GM12864 (cell line): ENCODE data around the gene KIF5A.

ENCODE experiments used
- DNase-seq: peaks from one replicate; pipeline ENCODE4 v3.0.0-alpha.2; 2011; ENCODE audit warnings: low read depth
- H3K4me3 ChIP-seq: 2 replicates; pipeline ENCODE4 v1.5.1; 2011; ENCODE audit warnings: mild to moderate bottlenecking, low read depth, low read length, control low read depth
- TF ChIP-seq, protein P1 (sequence below): IDR thresholded peaks from 2 replicates; pipeline ENCODE4 v1.5.1; 2011; ENCODE audit warnings: low read depth, mild to moderate bottlenecking, moderate library complexity, low read length, control low read depth, inconsistent platforms; ENCODE audit errors: missing control alignments

The KIF5A gene

DNA sequence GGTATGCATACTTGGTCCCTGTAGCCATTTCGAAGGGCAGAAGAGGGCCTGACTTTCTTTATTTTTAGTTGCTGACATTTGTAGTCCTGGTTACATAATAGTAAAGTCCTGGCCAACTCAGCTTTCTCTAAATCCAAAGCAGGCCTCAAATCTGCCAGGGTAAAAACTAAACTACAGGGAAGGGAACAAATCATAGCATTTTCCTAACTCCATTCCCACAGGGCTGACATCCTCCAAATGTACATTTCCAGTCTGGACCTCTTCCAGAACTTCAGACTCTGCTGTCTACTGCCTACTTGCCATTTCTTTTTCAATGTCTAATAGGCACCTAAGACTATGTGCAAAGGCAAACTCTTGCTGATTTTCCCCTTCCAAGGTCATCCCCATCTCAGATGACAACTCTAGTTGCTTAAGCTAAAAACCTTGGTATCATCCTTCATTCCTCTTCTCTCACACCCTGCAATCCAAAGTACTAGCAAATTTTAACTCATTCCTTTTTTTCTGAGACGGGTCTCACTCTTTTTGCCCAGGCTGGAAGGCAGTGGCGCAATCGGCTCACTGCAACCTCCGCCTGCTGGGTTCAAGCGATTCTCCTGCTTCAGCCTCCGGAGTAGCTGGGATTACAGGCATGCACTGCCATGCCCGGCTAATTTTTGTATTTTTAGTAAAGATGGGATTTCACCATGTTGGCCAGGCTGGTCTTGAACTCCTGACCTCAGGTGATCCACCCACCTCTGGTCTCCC, 31.5 kb upstream of the KIF5A start:
- TF ChIP-seq, protein P1, sequence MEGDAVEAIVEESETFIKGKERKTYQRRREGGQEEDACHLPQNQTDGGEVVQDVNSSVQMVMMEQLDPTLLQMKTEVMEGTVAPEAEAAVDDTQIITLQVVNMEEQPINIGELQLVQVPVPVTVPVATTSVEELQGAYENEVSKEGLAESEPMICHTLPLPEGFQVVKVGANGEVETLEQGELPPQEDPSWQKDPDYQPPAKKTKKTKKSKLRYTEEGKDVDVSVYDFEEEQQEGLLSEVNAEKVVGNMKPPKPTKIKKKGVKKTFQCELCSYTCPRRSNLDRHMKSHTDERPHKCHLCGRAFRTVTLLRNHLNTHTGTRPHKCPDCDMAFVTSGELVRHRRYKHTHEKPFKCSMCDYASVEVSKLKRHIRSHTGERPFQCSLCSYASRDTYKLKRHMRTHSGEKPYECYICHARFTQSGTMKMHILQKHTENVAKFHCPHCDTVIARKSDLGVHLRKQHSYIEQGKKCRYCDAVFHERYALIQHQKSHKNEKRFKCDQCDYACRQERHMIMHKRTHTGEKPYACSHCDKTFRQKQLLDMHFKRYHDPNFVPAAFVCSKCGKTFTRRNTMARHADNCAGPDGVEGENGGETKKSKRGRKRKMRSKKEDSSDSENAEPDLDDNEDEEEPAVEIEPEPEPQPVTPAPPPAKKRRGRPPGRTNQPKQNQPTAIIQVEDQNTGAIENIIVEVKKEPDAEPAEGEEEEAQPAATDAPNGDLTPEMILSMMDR = no peak

DNA sequence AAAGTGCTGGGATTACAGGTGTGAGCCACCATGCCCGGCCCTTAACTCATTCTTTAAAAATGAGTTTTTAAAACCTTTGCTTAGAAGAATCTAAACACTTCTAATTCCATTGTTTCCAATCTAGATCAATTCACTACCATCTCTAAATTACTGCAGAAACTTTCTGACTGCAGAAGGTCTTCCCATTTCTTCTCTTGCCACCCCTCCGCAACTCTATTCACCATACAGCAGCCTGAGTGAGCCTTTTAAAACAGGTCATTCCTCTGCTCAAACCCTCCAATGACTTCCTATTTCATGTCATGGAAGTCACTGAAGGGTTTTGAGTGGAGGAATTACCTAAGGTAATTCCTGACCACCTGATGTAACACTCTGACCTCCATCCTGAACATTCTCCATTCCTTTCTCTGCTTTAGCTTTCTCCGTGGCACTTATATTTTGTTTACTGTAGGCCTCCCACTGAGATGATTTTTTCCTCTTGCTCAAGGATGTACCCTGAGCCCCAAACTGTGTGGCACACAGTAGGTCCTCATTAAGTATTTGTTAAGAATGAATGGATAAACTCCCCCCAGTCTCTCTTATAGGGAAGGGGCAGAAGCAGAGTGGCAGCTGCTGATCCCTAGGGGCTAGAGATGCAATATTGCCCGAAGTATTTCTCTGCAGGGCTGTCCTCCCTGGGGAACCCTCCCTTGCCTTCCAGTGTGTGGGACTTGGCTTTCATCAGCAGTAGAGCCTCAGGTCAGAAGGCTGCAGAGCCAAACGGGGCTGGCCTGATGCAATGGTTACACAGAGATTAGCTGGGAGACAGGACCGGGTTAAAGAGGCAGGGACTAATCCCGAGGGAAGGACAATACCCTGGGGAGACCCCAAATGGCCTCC, 30.7 kb upstream of the KIF5A start:
- H3K4me3 ChIP-seq = peak overlapping the region; percentile 92
- DNase-seq = no peak
- TF ChIP-seq, protein P1 = no peak

More for the DNA sequence above, 31.5 kb upstream of the KIF5A start:
- peak overlapping the region; percentile 92; the same call in 1 of the 2 replicates for H3K4me3 ChIP-seq
- no peak for DNase-seq

DNA sequence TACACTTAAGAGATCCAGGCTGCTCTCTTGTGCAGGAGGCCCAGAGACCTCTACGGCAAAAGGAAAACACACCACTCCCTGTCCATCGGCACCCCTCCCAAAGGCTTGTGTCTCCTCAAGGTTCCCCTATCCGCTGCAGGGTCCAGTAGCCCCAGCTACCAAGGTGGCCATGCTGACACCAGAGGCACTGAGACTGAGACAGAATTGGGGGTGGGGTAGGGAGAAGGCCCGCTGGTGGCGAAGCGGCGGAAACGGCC, 30.1 kb upstream of the KIF5A start:
- H3K4me3 ChIP-seq = peak overlapping the region; percentile 92
- TF ChIP-seq, protein P1 = no peak
- DNase-seq = no peak

DNA sequence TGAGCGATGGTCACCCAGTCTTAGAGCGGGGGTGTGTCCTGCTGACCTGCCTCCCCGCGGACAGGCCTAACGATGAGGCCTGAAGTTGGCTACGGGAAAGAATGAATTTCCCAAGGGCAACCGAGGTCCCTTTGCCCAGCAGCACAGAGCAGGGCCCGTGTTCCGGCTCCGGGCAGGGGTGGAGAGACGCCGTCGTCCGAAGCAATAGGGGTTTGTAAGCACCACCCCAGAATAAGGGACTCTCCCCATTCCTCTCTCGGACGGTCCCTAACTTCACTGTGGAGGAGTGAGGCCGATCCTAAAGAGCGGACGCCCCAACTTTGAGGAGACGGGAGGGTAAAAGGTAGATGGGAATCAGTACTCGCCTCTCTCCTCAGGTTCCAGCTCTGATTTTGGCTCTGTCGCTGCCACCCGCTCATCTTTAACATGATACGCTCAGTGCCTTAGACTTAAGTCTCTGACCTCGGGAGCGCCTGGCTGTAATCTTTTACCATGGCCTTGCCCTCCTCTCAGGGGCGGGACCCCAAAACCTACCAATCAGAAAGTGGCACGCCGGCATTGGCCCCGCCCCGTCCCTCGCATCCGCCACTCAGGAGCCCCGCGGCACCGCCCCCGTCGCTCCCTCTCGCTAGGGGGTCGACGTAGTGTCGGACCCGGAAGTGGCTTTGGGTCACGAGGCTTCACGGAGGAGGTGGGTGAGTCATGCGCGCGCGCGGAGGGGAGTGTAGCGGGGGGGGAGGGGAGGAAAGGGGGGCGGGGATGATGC, 29.6 kb upstream of the KIF5A start, which contains the start of gene DDIT3:
Gene DDIT3, minus strand, starts transcription at position 462 of the 766 bp plus-strand sequence. CDS start 3,108 bp downstream, outside the sequence.
- TF ChIP-seq, protein P1 = no peak
- peak; percentile 94 for DNase-seq
- H3K4me3 ChIP-seq = peak within 1 kb of the TSS; percentile 92

DNA sequence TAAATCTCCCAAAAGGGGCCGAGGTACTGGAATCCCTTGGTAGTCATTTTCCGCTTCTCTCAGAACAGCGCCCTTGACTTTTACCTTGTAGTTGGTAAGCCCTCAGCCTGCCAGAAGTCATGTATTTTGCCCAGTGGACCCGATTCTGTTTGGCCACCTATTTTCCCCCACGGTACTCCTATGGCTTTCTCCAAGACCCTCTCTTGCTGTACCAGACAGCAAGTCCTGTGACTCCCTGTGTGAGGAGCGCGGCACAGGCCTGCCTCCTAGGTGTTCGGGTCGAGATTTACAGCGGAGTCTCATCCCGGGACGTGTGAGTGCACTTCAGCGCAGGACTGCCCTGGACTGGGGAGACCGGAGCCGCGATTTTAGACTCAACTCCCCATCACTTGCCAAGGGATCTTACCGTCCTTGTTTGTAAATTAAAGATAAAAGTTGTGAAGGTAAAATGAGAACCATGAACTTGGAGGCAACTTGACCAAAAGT, 28.3 kb upstream of the KIF5A start:
- TF ChIP-seq, protein P1 = peak; percentile 12

DNA sequence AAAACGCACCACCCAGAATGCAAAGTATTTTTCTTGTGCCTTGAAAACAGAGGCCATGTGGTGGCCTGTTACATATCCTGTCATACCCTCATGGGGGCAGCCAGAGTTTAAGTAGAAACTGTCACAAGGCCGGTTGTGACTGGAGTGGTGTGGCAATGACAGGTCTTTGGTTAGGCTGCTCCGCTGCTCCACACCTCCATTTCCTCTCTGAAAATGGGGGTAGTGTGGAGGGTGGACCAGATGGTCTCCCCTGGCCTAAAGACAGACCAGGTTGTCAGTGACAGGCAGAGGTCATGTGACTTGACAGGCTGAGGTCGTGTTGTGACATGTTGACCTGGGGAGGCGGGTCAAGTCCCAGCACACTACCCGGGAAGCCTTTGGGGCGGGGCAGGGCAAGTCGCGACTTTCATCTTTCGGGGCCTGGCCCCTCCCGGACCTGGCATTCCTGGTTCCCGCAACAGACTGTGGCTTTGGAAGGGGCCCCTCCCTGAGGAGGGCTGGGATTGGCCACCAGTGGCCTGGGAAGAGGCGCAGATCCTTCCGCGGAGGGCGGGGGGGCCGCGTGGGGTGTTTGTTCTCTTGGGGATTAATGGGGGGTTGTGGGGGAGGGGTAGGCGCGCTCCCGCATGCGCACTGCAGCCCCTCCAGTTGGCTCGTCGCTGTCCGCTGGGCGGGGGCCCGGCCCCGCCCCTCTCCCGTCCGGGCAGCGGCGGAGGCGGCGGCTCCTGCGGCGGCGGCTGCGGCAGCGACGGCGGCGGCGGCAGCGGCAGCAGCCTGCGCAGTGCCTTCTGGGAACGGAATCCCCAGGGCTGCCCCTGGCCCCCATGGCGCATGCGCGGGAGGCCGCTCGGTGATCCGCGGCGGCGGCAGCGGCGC, 27.6 kb upstream of the KIF5A start, which contains the start of gene MBD6:
Gene MBD6, plus strand, starts transcription at position 814 of the 876 bp plus-strand sequence. CDS start 1,480 bp downstream, outside the sequence.
- H3K4me3 ChIP-seq = peak within 1 kb of the TSS; percentile 91
- DNase-seq = peak; percentile 89
- TF ChIP-seq, protein P1 = no peak

More for the DNA sequence above, 28.3 kb upstream of the KIF5A start:
- DNase-seq = no peak
- H3K4me3 ChIP-seq = peak overlapping the region; percentile 91
